ENCODE data around the gene SRSF4. TPM values are rescaled to one million over a fixed set of nuclear protein-coding genes. Genes with fewer than 3 reads are reported as not detected.

Gene SRSF4
- total and polyA plus RNA-seq, 2 of the 8 experiments (the other 6 are each of a cell fraction or from before 2014, with no cell fraction given): 34.9 to 86.5 TPM

DNA sequence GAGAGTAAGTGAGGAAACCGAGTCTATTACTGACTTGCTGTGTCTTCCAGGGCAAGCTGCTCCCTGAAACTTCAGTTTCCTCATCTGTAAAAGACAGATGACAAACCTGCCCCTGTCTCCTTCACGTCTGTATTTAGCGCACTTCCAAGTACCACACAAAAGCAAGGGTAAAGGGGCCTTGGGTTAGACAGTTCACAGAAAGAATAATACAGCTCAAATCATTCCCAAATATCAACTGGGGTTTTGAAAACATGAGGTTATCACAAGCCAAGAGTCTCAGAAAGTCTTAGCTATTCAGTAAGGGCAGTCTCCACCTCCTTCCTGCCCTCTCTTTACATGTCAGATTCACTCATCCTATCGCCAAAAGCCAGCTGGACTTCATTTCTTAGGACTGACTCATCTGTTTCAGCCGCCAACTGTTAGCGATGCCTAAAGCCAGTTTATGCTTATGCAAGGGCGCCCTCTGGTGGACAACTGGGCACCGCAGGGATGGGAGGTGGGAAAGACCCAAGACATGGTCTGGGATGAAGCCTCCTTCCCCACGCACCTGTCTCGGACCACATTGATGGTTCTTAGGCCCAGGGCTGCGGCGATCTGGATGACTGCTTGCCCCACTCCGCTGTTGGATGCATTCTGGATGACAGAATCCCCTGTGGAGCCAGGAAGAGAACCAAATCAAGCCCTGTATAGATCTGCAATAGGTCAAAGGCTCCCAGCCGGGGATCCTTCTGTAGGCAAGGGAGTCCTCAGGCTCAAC, 21.1 kb upstream of the SRSF4 start (continued):
- TF ChIP-seq SP4 (IDR thresholded peaks at IDR 0.05; ENCODE audit: low read length) (no peak), CBX5 (IDR thresholded peaks at IDR 0.05; ENCODE audit: low read depth, low read length) (no peak), ASH2L (IDR thresholded peaks at IDR 0.05; ENCODE audit: low read length) (no peak), CHD1 (IDR thresholded peaks at IDR 0.05; ENCODE audit: low read depth, low read length) (no peak), PHF8 (conservative IDR thresholded peaks at IDR 0.05; ENCODE audit: low read depth, low read length) (no peak), SAP30 (IDR thresholded peaks at IDR 0.05; ENCODE audit: insufficient read depth, insufficient replicate concordance, low read length) (peak; percentile 83), EGR1 (IDR thresholded peaks at IDR 0.05; ENCODE audit: borderline replicate concordance, low read depth, low read length) (no peak), CTBP2 (IDR thresholded peaks at IDR 0.05; ENCODE audit: borderline replicate concordance, insufficient read depth, insufficient read length, low read length) (no peak), SIRT6 (IDR thresholded peaks at IDR 0.05; ENCODE audit: low read length) (no peak), ZNF274 (IDR thresholded peaks at IDR 0.05; ENCODE audit: borderline replicate concordance, extremely low read depth, low read length) (no peak), KDM1A (IDR thresholded peaks at IDR 0.05; ENCODE audit: borderline replicate concordance, low read length) (no peak), JUN (IDR thresholded peaks at IDR 0.05; ENCODE audit: low read depth, low read length) (peak; percentile 88), KDM4A (IDR thresholded peaks at IDR 0.05; ENCODE audit: low read depth, low read length, severe bottlenecking) (no peak), SIN3A (conservative IDR thresholded peaks at IDR 0.05 in 1 of 2, IDR thresholded peaks at IDR 0.05 in 1 of 2; ENCODE audit: low read depth in 1 of 2, low read length in 2 of 2) (peak; percentile 96 to 99), FOSL1 (IDR thresholded peaks at IDR 0.05; ENCODE audit: insufficient read depth, low read depth, low read length) (no peak), POU5F1 (IDR thresholded peaks at IDR 0.05; ENCODE audit: low read depth, low read length) (no peak), TBP (IDR thresholded peaks at IDR 0.05; ENCODE audit: low read depth, low read length) (no peak), GABPA (IDR thresholded peaks at IDR 0.05; ENCODE audit: borderline replicate concordance, insufficient read depth, low read length) (no peak), RNF2 (IDR thresholded peaks at IDR 0.05; ENCODE audit: borderline replicate concordance, low read depth, low read length, missing control alignments, poor library complexity, severe bottlenecking) (no peak)
- TF ChIP-seq, protein P1, sequence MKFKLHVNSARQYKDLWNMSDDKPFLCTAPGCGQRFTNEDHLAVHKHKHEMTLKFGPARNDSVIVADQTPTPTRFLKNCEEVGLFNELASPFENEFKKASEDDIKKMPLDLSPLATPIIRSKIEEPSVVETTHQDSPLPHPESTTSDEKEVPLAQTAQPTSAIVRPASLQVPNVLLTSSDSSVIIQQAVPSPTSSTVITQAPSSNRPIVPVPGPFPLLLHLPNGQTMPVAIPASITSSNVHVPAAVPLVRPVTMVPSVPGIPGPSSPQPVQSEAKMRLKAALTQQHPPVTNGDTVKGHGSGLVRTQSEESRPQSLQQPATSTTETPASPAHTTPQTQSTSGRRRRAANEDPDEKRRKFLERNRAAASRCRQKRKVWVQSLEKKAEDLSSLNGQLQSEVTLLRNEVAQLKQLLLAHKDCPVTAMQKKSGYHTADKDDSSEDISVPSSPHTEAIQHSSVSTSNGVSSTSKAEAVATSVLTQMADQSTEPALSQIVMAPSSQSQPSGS (IDR thresholded peaks at IDR 0.05; ENCODE audit: low read length): 0 out of 2 replicates have a peak, but pooled peaks have one; percentile 59
- TF ChIP-seq, protein P2, sequence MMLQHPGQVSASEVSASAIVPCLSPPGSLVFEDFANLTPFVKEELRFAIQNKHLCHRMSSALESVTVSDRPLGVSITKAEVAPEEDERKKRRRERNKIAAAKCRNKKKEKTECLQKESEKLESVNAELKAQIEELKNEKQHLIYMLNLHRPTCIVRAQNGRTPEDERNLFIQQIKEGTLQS (IDR thresholded peaks at IDR 0.05; ENCODE audit: insufficient read depth, low read depth, low read length): peak; percentile 50; the same call in 1 of the 2 replicates

Measured in H1 (cell line).